ENCODE results near the gene PDE6D. TPM values are rescaled to one million over a fixed set of nuclear protein-coding genes. Genes with fewer than 3 reads are reported as not detected.

Gene PDE6D
- polyA plus RNA-seq (ENCODE audit: insufficient read length in 4 of 4) = 10 to 100 TPM; 26.8 to 28.7 (median 27.6) TPM

DNA sequence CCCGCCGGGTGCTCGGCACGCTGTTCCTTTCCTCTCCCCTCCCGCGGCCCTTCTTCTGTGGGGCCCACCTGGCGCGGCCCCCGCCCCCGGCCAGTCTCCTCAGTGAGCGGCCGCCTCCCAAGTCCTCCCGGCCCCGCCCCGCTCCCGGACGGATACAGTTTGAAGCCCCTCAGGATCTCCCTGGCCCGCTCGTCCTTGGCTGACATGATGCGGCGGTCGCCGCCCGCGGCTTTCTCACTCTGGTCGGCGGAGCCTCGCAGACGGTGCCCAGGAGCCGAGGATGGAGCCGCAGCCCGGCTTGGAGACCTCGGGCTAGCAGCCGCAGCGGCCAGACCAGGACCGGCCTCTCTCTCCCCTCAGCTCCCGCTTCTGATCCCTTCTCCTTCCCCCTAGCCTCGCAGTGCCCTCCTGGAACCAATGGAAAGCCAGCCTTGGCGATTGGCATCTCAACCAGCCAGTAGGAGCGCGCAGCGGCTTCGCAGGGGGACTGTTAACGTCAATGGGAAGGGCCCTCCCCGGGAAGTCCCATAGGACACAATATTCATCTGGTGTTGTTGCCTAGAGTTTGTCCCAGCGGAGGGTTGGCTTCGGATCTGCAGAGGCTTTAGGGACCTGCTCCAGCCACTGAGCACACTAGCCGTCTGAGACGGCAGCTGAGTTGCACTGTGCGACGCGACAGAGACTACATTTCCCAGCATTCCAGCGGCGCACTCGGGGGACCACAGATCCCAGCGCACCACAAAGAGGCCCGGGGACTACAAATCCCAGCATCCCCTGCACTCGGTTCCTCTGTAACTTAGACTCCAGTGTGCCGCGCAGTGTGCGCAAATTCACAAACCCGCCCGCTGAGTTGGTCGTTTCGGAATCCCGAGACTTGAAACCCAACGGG, at the start of gene PDE6D:
Gene PDE6D (minus strand): TSS at position 374 of the 889 bp plus-strand sequence. CDS start 168 bp downstream, at position 206.
- peak; percentile 94 to 100 (median 94) for DNase-seq (ENCODE audit: low read depth in 4 of 4, low spot score in 3 of 4)

DNA sequence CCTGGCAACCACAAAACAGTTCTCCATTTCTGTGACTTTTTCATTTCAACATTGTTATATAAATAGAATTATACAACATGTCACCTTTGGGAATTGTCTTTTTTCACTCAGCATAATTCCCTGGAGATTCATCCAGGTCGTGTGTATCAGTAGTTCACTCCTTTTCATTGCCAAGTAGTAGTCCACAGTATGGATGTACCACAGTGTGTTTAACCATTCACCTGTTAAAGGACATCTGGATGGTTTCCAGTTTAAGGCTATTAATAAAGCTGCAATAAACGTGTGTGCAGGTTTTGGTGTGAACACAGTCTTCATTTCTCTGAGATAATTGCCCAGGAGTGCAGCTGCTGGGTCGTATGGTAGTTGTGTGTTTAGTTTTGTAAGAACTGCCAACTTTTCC, 40.8 kb upstream of the PDE6D start:
- no peak for DNase-seq (ENCODE audit: low read depth in 4 of 4, low spot score in 3 of 4)

- DNase-seq (ENCODE audit: low read depth in 4 of 4, low spot score in 3 of 4) = no peak
Observed at GRCh38 chr2:231820786-231821303, 39.8 kb upstream of the PDE6D start.

GRCh38 chr2:231819447-231820042, 38.5 kb upstream of the PDE6D start:
- DNase-seq (ENCODE audit: low read depth in 4 of 4, low spot score in 3 of 4) = no peak

DNA sequence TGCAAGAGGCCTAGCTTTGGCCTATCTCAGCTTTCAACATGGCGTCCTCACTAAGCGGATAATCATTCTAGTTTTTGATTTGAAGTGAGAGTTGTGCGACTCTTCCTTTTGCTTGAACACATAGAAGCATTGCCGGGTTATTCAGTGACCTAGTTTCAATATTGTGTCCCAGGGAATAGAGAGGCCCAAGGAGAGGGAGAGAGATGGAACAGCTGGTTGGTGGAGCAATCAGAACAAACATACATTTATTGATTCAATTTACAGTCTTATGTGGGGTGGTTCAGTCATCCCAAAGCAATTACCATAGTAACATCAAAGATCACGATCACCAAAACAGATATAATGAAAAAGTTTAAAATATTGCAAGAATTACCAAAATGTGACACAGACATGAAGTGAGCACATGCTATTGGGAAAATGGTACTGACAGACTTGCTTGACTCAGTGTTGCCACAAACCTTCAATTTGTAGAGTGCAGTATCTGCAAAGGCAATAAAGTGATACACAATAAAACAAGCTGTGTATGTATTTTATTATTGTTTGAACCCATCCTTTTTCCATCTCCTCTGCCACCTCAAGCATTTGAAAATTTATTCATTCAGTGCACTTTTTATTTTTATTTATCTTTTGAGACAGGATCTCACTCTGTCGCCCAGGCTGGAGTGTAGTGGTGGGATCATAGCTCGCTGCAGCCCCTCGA, 35.4 kb upstream of the PDE6D start:
- no peak for DNase-seq (ENCODE audit: low read depth in 4 of 4, low spot score in 3 of 4)

GRCh38 chr2:231810905-231811304, 29.8 kb upstream of the PDE6D start:
- no peak for DNase-seq (ENCODE audit: low read depth in 4 of 4, low spot score in 3 of 4)

DNA sequence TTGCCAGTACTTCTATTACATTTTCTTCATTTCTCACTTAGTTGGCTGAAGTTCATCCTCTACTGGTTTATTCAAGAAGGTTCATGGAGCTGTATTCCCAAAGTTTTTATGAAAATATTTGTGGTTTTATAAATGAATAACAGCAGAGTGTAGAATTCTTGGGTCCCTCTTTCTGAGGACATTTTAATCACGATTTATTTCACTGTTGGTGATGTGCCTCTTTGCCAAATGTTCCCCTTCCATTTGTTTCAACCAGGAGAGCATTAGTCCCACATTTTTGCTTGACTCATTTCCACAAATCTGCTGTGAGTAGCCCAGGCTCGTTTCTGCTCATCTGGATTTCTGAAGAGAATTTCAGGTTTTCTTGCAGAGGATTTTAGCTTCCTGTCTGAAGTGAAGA, 25.9 kb upstream of the PDE6D start:
- no peak for DNase-seq (ENCODE audit: low read depth in 4 of 4, low spot score in 3 of 4)

DNA sequence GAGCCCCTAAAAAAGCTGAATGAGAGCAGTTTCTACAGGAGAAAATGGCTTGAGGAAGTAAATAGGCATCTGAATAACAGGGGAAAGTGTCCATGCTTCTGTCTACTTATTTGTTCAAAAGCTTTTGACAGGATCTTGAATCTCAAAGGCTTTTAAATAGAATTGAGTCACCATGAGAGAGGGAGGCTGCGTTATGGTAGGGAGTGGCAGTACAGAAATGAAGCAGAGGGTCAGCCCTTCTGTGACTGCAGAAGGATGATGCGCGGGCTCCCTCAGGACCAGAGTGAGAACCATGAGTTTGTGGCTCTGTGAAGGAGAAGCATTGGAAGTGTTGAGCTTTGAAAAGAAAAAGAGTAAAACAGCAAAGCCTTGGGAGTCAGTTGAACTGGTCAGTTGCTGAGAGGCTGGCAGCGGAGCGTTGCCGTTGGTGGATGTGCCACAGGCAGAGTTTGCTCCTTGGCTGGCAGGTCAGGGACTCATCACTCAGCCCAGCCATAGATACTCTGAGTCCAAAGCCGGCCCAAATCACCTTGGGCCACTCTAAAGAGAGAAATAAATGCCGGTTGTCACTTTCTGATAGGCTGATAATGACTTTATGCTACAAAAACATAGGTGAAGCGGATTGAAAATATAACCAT, 22.5 kb upstream of the PDE6D start:
- DNase-seq (ENCODE audit: low read depth in 4 of 4, low spot score in 3 of 4) = no peak

GRCh38 chr2:231800493-231801091, 19.5 kb upstream of the PDE6D start:
- DNase-seq (ENCODE audit: low read depth in 4 of 4, low spot score in 3 of 4) = no peak

GRCh38 chr2:231795525-231796327, 14.6 kb upstream of the PDE6D start:
- no peak for DNase-seq (ENCODE audit: low read depth in 4 of 4, low spot score in 3 of 4)

DNA sequence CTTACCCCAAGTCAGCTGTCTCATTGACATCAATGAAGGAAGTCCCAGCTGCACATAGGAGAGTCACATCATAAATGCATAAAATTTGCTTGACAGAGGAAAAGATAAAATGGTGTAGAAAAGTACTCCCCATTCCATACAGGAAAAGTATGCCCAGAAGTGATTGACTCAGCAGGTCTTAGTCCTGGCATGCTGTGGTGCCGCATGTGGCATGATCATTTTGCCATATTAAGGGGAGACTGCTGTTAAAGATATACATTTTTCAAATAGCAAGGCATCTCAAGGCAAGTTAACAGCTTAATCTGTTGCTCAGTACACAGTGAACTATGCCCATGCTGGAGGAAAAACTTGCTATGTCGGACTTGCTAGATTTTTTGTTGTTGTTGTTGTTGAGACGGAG, 13.3 kb upstream of the PDE6D start:
- no peak for DNase-seq (ENCODE audit: low read depth in 4 of 4, low spot score in 3 of 4)

DNA sequence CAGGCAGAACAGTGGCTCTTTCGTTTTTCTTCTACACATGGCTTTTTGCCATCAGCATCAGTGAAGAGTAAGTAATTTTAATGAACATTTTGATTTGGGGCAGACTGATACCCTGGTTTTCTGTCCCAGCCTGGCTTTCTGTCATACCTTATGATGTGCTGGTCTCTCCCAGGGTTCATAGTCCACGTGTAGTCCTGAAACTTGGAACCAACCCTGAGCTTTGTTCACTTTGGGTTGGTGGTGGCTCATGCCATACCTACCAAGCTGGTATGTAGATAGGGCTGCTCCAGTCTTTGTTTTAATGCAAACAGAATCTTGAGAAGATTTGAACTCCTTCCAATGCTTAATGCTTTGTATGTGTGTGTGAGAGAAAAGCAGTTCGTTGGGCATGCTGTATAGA, 10.0 kb upstream of the PDE6D start:
- DNase-seq (ENCODE audit: low read depth in 4 of 4, low spot score in 3 of 4) = no peak

DNA sequence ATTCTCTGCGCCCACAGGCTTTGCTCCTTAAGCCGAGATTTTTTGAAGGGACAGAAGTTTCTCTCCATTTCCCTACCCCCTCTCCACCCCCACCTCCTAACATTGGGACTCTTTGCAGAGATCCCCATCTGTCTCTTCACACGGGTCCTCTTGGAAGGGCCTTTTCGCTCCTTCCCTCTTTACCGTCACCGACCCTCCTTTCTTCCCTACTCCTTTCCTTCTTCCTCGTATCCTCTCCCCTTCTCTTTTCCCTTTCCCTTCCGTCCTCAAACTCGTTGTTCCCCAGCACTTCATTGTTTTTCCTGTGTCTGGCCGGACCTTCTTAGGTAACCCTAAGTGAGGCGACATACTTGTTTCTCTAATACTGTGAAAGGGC, 5.8 kb upstream of the PDE6D start:
- no peak for DNase-seq (ENCODE audit: low read depth in 4 of 4, low spot score in 3 of 4)

GRCh38 chr2:231786177-231786916, 5.3 kb upstream of the PDE6D start, which contains the start of gene COPS7B:
TSS of gene COPS7B (plus strand) at chr2:231786445. CDS start at chr2:231788571, 2,126 bp downstream.
- DNase-seq (ENCODE audit: low read depth in 4 of 4, low spot score in 3 of 4) = peak; percentile 71 to 82 (median 78)

GRCh38 chr2:231785822-231786176, 4.7 kb upstream of the PDE6D start:
- no peak for DNase-seq (ENCODE audit: low read depth in 4 of 4, low spot score in 3 of 4)

DNA sequence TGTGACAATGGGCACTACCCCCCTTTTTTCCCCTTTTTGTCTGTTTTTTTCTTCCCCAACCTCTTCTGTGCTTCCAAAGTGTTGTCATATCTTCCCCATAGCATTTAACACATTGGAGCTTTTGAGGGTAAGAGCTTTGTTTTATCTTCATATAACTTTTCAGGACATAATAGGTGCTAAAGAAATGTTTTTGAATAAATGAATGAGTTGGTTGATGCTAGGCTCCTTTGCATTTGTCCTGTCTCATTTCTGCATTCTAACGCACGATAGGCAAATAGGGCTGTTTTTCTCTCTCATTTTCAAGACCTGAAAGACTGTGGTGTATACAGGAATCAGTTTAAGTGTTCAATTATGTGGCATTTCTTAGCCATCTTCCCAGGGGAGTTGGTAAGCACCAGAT, 4.3 kb upstream of the PDE6D start:
- DNase-seq (ENCODE audit: low read depth in 4 of 4, low spot score in 3 of 4) = no peak

DNA sequence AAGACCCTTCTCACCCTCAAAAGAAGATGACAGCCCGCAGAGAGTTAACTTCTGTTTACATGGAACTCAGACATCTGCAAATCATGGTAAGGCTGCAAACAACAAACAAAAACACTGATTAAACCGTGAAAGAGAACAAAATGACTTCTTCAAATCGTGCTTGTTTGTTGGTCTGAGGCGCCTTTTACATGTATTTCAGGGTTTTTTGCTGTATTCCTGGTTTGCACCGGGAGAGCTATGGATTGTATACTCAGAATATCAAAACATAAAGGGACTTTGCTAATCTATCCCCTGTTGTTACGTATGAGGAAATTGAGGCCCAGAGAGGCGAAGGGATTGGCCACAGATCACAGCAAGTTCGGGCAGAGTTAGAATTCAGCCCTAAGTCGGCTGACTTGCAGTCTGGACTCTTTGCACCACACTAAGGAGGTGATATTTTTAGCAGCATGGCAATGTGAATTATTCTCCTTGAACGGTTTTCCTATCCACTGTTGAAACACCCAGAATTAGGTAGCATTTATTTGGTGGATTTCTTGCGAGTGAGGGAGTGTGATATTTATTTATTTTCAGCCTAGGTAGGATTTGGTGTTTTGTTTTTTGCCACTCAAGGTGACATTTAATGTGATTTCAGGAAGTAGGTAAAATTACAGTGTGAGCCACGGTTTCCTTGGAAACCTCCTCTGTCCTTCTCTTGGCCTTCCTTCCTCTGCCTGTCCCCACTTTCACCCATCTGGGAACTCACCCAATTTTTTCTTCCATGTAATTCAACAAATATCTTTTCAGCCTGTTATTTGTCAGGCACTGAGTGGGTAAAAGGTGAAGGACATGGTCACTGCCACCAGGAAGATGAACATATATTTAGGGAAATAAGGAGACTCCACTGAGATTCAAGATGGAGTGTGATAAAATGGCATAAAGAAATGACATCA, 980 bp upstream of the PDE6D start:
- no peak for DNase-seq (ENCODE audit: low read depth in 4 of 4, low spot score in 3 of 4)

All from right renal pelvis (tissue), 4 donors.